Anterior cingulate cortex (tissue), 58 donors: ENCODE results near the gene PSTPIP1.
A peak's percentile ranks its signal among the peaks of the same experiment; 100 is the strongest.
"Not testable (repeated sequence)": the region's sequence is repeated elsewhere in the genome, so short reads cannot be mapped to it uniquely, and the experiment has no call there.

Source experiments
- DNase-seq, 58 donors: peaks; one replicate each; lab custom pipeline; 2025; lab: John Stamatoyannopoulos, UW

Gene PSTPIP1

GRCh38 chr15:76994971-76995945, at the start of gene PSTPIP1:
Gene PSTPIP1 (plus strand): TSS chr15:76995126. CDS start chr15:76995574, 448 bp downstream.
- DNase-seq: peak in 40 of 58 donors; percentile 12 to 77 (median 46)

GRCh38 chr15:76945494-76946093, 49.3 kb upstream of the PSTPIP1 start:
- no peak for DNase-seq

- DNase-seq: no peak
Observed at GRCh38 chr15:76947454-76947853, 47.5 kb upstream of the PSTPIP1 start.

- DNase-seq: peak in 2 of 58 donors; percentile 10 to 11
Observed at GRCh38 chr15:76951220-76951619, 43.7 kb upstream of the PSTPIP1 start.

GRCh38 chr15:76953913-76954312, 41.0 kb upstream of the PSTPIP1 start:
- no peak for DNase-seq

GRCh38 chr15:76954744-76955143, 40.2 kb upstream of the PSTPIP1 start:
- peak in 6 of 58 donors; percentile 11 to 63 (median 22) for DNase-seq

- DNase-seq: no peak
Observed at GRCh38 chr15:76961268-76962011, 33.5 kb upstream of the PSTPIP1 start.

GRCh38 chr15:76962337-76963013, 32.5 kb upstream of the PSTPIP1 start:
- no peak for DNase-seq

GRCh38 chr15:76963596-76963995, 31.3 kb upstream of the PSTPIP1 start:
- DNase-seq: no peak

- DNase-seq: no peak
Observed at GRCh38 chr15:76964157-76964556, 30.8 kb upstream of the PSTPIP1 start.

- not testable (repeated sequence) for DNase-seq
Observed at GRCh38 chr15:76966051-76966450, 28.9 kb upstream of the PSTPIP1 start.

- no peak for DNase-seq
Observed at GRCh38 chr15:76967067-76967466, 27.9 kb upstream of the PSTPIP1 start.

- DNase-seq: no peak
Observed at GRCh38 chr15:76968306-76968705, 26.6 kb upstream of the PSTPIP1 start.

- DNase-seq: no peak
Observed at GRCh38 chr15:76972389-76973361, 22.3 kb upstream of the PSTPIP1 start.

GRCh38 chr15:76973362-76973743, 21.6 kb upstream of the PSTPIP1 start:
- DNase-seq: peak in 31 of 58 donors; percentile 11 to 72 (median 44)

GRCh38 chr15:76973906-76974305, 21.0 kb upstream of the PSTPIP1 start:
- no peak for DNase-seq

- DNase-seq: no peak
Observed at GRCh38 chr15:76974456-76975036, 20.4 kb upstream of the PSTPIP1 start.

- DNase-seq: no peak
Observed at GRCh38 chr15:76976141-76976540, 18.8 kb upstream of the PSTPIP1 start.
